Esophagus squamous epithelium (tissue), 5 donors: ENCODE results near the gene NRG4. TPM values are rescaled to one million over a fixed set of nuclear protein-coding genes. Genes with fewer than 3 reads are reported as not detected.
"Not testable (repeated sequence)": the region's sequence is repeated elsewhere in the genome, so short reads cannot be mapped to it uniquely, and the experiment has no call there.

Experiments used
- DNase-seq: peaks from one replicate; lab custom pipeline; 2025; lab: John Stamatoyannopoulos, UW
- H3K27ac ChIP-seq, 4 donors: fragments of 200-600 bp; sonication (generic); one replicate each; pipeline ENCODE4 v1.5.1; 2016 to 2019; ENCODE audit warnings: mild to moderate bottlenecking in 1 of 4
- H3K27me3 ChIP-seq, 4 donors: fragments of 200-600 bp; sonication (generic); 1 replicate in 3 of 4; 2 replicates in 1 of 4; pipeline versions ENCODE4 v1.5.1 to v1.6.0; 2017 to 2021; ENCODE audit warnings: antibody characterized with exemption in 1 of 4
- H3K36me3 ChIP-seq, 3 donors: fragments of 200-600 bp; sonication (generic); one replicate each; pipeline ENCODE4 v1.5.1; 2016 to 2019
- H3K4me1 ChIP-seq, 3 donors: fragments of 200-600 bp; sonication (generic); one replicate each; pipeline ENCODE4 v1.5.1; 2017 to 2019
- H3K4me3 ChIP-seq, 4 donors: fragments of 200-600 bp; sonication (generic); 1 replicate in 3 of 4; 2 replicates in 1 of 4; pipeline ENCODE4 v1.5.1; 2016 to 2019; ENCODE audit warnings: mild to moderate bottlenecking in 2 of 4, moderate library complexity in 1 of 4
- H3K9me3 ChIP-seq, 3 donors: fragments of 200-600 bp; sonication (generic); one replicate each; pipeline ENCODE4 v1.5.1; 2016 to 2019
- POLR2A ChIP-seq, 4 donors: fragments of 450-650 bp; IDR thresholded peaks; one replicate each; pipeline ENCODE4 v1.6.1; 2017; ENCODE audit warnings: antibody characterized with exemption in 4 of 4, mild to moderate bottlenecking in 4 of 4, moderate library complexity in 3 of 4
- WGBS, 2 donors: methylation state at CpG; one replicate each; pipeline ENCODE4 v1.1.5; 2018; 5-methylcytosine and 5-hydroxymethylcytosine counted together
- intact Hi-C: fragments of 100-400 bp; cut with DNase I; formaldehyde crosslinking; loops from one replicate; pipeline ENCODE4 v1.15.0; 2022
- total RNA-seq, 4 donors: library from RNA; depleted of rRNA; stranded (reverse); fragments of >200 nt; gene quantifications; one replicate each; pipeline ENCODE4 v1.1.0, GENCODE V29; 2016
- TF ChIP-seq, protein P1 (sequence below), 6 experiments: fragments of 450-650 bp in 4 of 6; fragments of 200-600 bp in 2 of 6; sonication (generic) in 2 of 6; IDR thresholded peaks; one replicate each; pipeline ENCODE4 v1.5.1; 2016 to 2019; ENCODE audit warnings: antibody characterized with exemption in 6 of 6, mild to moderate bottlenecking in 4 of 6, moderate library complexity in 4 of 6
- donor health status: DM: yes; HTN: yes; CAD: no.

NRG4 gene
- total RNA-seq, 4 donors from 2014 or later: 0.83 to 2.8 (median 1.4) TPM

DNA sequence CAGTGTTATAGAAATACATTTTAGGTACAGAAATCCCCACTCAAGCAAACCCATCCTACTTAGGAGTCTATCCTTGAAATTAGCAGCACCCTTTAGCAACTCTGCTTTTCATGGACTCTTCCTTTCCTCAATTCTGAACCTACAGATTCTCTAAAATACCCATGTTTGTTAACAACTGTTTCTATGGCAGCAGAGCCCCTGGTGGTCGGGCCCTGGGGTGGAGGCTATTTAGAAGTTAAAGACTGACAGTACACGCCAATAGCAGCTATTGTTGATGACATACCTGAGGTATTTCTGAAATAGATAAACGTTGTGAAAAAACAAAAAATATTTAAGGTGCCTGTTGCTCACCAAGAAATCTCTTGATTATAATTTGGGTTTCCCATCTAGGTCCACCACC lies 23.4 kb upstream of the NRG4 start:
- H3K27ac ChIP-seq: no peak overlapping the region
- intact Hi-C loops: no loop called here
- 28 to 41% methylated on average over 3 of the region's 3 CpGs for WGBS, 2 donors
- H3K27me3 ChIP-seq: peaks cover 0 to 12% (median 0%) of the 10 kb centered on the region in 4 donors
- no peak overlapping the region for H3K4me3 ChIP-seq
- TF ChIP-seq, protein P1, sequence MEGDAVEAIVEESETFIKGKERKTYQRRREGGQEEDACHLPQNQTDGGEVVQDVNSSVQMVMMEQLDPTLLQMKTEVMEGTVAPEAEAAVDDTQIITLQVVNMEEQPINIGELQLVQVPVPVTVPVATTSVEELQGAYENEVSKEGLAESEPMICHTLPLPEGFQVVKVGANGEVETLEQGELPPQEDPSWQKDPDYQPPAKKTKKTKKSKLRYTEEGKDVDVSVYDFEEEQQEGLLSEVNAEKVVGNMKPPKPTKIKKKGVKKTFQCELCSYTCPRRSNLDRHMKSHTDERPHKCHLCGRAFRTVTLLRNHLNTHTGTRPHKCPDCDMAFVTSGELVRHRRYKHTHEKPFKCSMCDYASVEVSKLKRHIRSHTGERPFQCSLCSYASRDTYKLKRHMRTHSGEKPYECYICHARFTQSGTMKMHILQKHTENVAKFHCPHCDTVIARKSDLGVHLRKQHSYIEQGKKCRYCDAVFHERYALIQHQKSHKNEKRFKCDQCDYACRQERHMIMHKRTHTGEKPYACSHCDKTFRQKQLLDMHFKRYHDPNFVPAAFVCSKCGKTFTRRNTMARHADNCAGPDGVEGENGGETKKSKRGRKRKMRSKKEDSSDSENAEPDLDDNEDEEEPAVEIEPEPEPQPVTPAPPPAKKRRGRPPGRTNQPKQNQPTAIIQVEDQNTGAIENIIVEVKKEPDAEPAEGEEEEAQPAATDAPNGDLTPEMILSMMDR (IDR thresholded peaks at IDR 0.05): no peak
- no peak for TF ChIP-seq POLR2A (IDR thresholded peaks at IDR 0.05)
- H3K36me3 ChIP-seq: no peaks in the 10 kb centered on the region
- H3K4me1 ChIP-seq: peaks cover 8 to 24% (median 10%) of the 10 kb centered on the region in 3 donors
- no peak for DNase-seq
- H3K9me3 ChIP-seq: peaks cover 0 to 9% (median 4%) of the 10 kb centered on the region in 3 donors

- WGBS, 2 donors: 86 to 90% methylated on average over 2 of the region's 2 CpGs
- no peak for DNase-seq
- H3K9me3 ChIP-seq: no peaks in the 10 kb centered on the region
- TF ChIP-seq POLR2A (IDR thresholded peaks at IDR 0.05): no peak
- TF ChIP-seq, protein P1 (IDR thresholded peaks at IDR 0.05): no peak
- H3K27ac ChIP-seq: no peak overlapping the region
- H3K4me1 ChIP-seq: peaks cover 8 to 23% (median 10%) of the 10 kb centered on the region in 3 donors
- H3K36me3 ChIP-seq: no peaks in the 10 kb centered on the region
- intact Hi-C loops: no loop called here
- no peak overlapping the region for H3K4me3 ChIP-seq
- H3K27me3 ChIP-seq: peaks cover 0 to 10% (median 0%) of the 10 kb centered on the region in 4 donors
Observed at GRCh38 chr15:76034111-76034510, 21.9 kb upstream of the NRG4 start.

DNA sequence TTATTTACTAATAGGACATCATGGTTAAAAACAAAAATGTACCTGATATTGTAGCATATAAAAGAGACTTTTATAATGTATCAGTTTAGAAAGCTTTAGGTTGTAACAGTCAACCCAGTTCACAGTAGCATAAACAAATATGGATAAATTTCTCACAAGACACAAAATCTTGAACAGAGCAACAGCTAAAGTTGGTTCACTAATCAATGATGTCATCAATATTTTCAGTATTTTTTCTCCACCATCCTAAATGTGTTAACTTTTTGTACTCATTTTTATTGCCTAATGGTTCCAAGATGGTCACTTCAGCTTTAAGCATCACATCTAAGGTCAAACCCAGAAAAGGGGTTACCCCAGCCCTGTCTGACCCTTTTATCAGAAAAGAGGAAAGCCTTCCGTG lies 21.2 kb upstream of the NRG4 start:
- Histone ChIP-seq H3K4me3 (no peak overlapping the region), H3K27me3 (peaks cover 0 to 3% (median 0%) of the 10 kb centered on the region in 4 donors), H3K27ac (no peak overlapping the region), H3K9me3 (no peaks in the 10 kb centered on the region), H3K36me3 (no peaks in the 10 kb centered on the region), H3K4me1 (peaks cover 8 to 17% (median 10%) of the 10 kb centered on the region in 3 donors)
- no peak for DNase-seq
- intact Hi-C loops: no loop called here
- no peak for TF ChIP-seq POLR2A (IDR thresholded peaks at IDR 0.05)
- TF ChIP-seq, protein P1 (IDR thresholded peaks at IDR 0.05): no peak
- 81 to 100% methylated on average over 1 of the region's 1 CpG for whole genome bisulfite sequencing, 2 donors

GRCh38 chr15:76032046-76032445 lies 19.8 kb upstream of the NRG4 start:
- no peaks in the 10 kb centered on the region for H3K27me3 ChIP-seq
- no peak overlapping the region for H3K27ac ChIP-seq
- TF ChIP-seq, protein P1 (IDR thresholded peaks at IDR 0.05): no peak
- TF ChIP-seq POLR2A (IDR thresholded peaks at IDR 0.05): no peak
- no peak overlapping the region for H3K4me3 ChIP-seq
- 78 to 83% methylated on average over 1 of the region's 1 CpG for WGBS, 2 donors
- no peak for DNase-seq
- H3K4me1 ChIP-seq: peaks cover 0 to 3% (median 0%) of the 10 kb centered on the region in 3 donors
- no peaks in the 10 kb centered on the region for H3K36me3 ChIP-seq
- intact Hi-C loops: no loop called here
- H3K9me3 ChIP-seq: no peaks in the 10 kb centered on the region

GRCh38 chr15:76024021-76024768 lies 12.0 kb upstream of the NRG4 start:
- DNase-seq: no peak
- Histone ChIP-seq H3K4me3 (no peak overlapping the region), H3K27ac (no peak overlapping the region), H3K4me1 (no peaks in the 10 kb centered on the region), H3K36me3 (no peaks in the 10 kb centered on the region), H3K9me3 (peaks cover 0 to 12% (median 12%) of the 10 kb centered on the region in 3 donors), H3K27me3 (peaks cover 0 to 7% (median 0%) of the 10 kb centered on the region in 4 donors)
- intact Hi-C loops: no loop called here
- 84 to 100% methylated on average over 2 of the region's 4 CpGs for WGBS, 2 donors
- TF ChIP-seq, protein P1 (IDR thresholded peaks at IDR 0.05): no peak
- no peak for TF ChIP-seq POLR2A (IDR thresholded peaks at IDR 0.05)

DNA sequence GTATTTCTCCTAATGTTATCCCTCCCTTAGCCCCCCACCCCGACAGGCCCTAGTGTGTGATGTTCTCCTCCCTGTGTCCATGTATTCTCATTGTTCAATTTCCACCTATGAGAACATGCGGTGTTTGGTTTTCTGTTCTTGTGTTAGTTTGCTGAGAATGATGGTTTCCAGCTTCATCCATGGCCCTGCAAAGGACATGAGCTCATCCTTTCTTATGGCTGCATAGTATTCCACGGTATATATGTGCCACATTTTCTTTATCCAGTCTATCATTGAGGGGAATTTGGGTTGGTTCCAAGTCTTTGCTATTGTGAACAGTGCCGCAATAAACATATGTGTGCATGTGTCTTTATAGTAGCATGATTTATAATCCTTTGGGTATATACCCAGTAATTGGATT lies 1.2 kb upstream of the NRG4 start:
- H3K9me3 ChIP-seq, DNase-seq, H3K4me3 ChIP-seq, H3K36me3 ChIP-seq, H3K27ac ChIP-seq, H3K27me3 ChIP-seq, intact Hi-C loops, H3K4me1 ChIP-seq: not testable (repeated sequence)
- WGBS, 2 donors: 91 to 95% methylated on average over 4 of the region's 4 CpGs
